GM19035 (cell line): ENCODE results near the gene IKBKE.
A peak's percentile ranks its signal among the peaks of the same experiment; 100 is the strongest.

Source experiments
- ATAC-seq: cut with Tn5 transposase; IDR thresholded peaks from one replicate; pipeline ENCODE4 v1.9.1; 2021; ENCODE audit not compliant: unreplicated experiment

The IKBKE gene

DNA sequence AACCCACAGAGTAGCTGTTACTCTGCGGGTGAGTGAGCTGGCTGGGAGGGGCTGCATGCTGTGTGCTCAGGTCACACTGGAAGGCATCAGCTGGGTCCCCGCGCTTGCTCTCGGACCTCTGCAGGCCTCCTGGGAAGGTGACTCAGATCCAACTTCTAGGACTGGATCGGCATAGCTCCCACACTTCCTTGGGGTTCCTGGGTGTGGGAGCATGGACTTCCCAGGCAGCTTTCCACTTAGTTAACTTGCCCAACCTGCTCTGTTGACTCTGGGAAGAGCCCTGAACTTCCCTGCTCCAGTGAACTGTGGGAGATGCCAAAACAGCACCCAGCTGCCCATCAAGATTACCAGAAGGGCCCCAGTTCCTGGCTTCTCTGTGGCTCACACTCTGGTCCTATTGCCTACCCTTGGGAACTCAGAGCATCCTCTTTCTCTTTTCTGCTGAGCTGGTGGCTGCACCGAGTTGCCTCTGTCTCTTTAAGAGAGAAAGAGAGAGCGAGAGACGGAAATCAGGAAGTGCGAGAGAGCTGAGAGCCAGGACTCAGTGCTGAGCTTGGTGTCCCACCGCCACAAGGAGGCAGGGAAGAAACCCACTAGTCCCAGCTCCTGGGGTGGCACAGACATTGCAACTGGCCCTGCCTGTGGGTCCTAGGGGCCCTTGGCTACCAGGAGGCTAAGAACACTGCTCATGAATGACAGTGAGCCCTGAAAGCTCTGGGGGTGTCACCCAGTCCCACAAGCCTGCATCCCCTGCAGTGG is at the start of gene IKBKE:
Gene IKBKE (plus strand): TSS at position 544 of the 759 bp plus-strand sequence. CDS start 2,752 bp downstream, outside the sequence.
- ATAC-seq: peak; percentile 75

DNA sequence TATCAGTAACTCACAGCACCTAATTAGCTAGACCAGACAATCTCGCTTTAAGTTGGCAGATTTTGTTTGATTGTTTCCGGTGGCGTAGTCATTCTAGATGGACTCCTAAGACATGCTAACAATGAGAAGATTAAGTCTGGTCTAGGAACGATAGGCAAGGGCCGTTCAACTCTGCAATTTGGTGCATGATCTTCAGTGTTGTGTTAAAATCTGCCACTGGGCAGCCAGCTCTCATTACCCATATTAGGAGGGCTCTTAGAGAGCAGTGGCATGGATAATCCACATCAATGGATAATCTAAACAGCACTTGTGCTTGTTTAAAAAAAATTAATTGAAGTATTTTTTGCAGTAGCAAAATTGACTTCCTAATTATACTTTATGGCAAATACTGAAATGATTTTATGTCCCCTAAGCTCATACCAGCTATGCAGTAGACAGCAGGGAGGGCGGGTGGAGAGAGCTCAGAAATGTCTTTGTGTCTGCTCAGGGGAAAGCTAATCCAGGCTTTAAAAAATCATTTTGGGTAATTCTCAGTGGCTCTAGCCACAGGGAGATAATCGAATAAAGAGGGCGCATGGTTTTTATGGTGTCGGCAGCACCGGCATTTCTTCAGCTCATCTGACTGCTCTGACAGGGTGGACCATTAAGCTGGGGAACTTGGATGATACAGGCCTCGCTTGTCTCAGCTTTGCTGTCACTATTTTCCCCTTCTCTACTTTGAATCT is 48.5 kb upstream of the IKBKE start:
- ATAC-seq: no peak

GRCh38 chr1:206422525-206422924 is 47.8 kb upstream of the IKBKE start:
- no peak for ATAC-seq

GRCh38 chr1:206427291-206427690 is 43.0 kb upstream of the IKBKE start:
- no peak for ATAC-seq

DNA sequence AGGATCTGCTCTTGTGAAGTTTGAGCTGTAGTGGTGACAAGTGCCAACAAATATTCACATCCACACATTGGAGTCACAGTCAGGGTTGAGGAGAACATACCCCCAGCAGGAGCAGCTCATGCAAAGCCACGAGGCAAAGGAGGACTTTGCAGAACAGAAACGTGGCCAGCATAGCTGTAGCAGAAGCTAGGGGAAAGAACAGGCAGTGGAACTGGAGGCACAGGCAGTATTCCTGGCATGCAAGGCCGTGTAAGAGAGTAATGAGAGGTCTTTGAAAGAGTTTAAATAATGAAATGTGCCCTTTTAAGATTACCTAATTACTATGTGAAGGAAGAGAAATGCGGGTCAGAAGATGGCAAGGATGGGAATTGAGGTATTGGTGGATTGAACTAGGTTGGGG is 40.9 kb upstream of the IKBKE start:
- ATAC-seq: no peak

DNA sequence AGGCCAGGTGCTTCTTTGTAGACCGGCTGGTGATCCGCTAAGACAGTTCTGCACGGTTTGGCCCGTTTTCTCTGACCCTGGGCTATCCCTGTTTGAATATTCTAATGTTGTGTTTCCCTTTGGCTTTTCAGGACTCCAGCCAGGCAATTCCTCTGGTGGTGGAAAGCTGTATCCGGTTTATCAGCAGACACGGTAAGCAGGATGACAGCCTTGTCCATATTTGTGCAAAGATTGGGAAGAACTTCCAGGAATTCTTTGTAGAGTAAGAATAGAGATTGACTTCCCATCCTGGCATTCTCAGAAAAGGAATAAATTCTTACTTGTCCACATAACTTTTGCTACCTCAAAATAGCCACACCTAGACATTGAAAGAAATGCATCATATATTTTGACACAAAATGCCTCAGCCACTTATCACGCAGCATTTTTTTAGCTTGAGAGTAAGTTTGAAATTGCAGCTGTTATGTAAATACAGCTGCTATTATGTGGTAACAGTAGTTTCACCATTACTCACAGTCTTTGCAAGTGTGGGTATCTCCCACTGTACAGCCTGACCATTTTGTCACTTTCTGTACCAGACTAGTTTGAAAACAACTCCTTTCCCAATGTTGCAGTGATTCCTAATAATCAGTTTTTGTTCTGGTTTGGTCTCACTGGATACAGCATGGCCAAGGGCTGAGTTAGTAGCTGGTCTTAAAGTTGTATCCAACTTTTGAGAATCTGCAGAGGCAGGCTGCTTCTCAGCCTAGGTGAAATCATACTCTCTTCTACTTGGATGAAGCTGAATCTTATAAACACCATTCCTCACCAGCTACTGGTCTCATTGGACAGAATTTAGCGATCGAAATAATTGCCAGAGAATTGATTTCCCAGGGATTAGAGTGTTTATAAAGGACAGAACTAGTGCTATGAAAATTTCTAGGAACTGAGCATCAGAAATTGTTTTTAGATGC is 40.0 kb upstream of the IKBKE start:
- ATAC-seq: peak; percentile 97

DNA sequence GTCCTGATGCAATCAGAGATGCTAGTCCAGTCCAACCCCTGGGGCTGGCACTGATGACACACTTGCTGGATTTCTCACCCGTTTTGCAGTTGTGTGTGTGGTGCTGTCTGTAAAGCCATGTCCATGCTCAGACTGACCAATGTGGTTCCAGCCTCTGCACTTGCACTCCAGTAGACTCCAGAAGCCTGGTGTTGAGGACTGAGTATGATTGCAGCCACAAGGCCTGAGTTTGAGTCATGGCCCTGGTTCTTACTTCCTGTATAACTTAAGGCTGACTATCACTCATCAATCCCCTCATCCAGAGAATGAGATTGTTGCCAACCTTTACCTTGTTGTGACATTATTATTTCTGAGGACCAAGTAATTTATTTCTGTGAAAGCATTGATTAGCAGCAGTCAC is 34.8 kb upstream of the IKBKE start:
- no peak for ATAC-seq

- no peak for ATAC-seq
These were observed 31.7 kb upstream of the IKBKE start for GRCh38 chr1:206438554-206438953.

DNA sequence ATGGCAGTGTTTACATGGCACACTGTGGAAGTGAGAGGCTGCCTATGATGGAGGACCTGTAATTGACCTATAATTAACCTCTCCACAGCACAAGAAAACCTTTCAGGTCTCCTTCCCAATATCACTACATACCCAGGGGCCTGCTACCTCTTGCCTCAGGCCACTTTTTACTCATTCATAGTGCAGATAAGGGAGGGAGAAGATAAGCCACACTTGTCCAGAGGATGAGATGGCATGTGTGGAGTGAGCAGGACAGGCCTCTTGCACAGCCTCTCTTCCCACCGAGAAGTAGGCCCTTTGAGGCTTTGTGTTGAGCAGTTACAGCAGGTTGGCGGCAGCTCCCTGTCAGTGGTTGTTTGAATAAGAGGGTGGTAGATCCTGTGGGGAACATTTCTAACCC is 31.1 kb upstream of the IKBKE start:
- ATAC-seq: no peak

DNA sequence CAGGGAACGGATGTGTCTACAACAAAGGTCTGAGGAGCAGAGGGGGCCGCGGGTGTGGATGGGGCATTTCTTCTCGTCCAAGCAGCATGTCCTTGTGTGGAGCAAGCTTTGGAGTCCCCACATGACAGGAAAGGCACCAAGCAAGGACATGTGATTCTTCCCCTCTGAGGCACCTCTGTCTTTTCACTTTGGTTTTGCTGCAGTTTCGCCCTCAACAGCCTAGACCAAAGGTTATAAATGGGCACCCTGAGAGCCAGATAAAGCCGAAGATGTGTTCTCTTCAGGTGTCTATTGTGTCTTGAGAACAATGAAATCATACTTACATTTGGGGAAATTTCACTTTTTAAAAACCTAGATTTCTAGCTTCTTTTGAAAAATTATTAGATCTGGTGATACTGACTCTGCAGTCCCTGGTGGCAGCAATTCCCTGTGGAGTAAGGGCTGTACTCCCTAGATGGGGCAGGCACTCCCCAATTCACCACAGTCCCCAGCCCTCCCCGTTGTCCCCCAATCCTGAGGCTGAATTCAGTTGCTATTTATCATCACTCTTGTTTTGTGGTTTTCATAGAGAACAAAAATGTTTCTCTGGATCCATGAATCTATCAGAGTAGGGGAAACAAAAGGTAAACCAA is 28.8 kb upstream of the IKBKE start:
- no peak for ATAC-seq

DNA sequence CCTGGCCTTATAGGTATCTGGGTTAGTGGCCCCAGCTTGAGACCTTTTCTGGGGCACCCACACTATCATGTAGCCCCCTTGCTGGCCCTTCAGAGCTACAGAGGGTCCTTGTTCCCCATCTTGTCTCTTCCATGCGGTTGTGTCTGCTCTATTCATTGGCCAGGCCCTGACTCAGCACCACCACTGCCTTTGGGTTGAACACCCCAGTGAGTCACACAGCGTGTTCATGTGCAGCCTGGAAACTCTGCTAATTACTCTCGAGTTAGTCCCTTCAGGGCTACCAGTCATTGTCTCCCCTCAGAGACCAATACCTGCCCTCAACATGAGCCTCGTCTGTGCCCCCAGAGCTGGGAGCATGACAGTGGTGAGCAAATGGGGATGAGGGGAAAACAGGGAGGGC is 28.2 kb upstream of the IKBKE start:
- ATAC-seq: no peak

DNA sequence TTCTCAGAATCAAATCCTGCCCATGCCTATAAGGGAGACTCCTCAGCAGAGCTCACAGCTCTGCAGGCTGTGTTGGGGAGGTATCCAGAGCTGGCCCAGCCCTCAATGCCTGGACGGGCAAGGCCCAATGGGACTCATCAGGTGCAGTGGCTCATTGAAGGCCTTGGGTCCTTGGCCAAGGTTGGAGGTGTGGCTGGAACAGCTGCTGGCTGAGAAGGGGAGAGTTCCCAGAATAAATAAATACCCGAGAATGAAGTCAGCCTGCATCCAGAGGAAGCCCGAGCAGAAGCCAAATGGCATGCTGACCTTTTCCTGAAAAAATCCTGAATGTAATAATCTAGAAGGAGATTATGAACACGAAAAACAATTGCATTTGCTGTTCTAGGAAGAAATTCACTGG is 25.2 kb upstream of the IKBKE start:
- no peak for ATAC-seq

GRCh38 chr1:206445911-206446356 is 24.3 kb upstream of the IKBKE start:
- no peak for ATAC-seq

GRCh38 chr1:206446688-206447421 is 23.4 kb upstream of the IKBKE start:
- no peak for ATAC-seq

GRCh38 chr1:206447422-206447765 is 22.9 kb upstream of the IKBKE start:
- no peak for ATAC-seq

GRCh38 chr1:206447792-206448191 is 22.5 kb upstream of the IKBKE start:
- no peak for ATAC-seq

DNA sequence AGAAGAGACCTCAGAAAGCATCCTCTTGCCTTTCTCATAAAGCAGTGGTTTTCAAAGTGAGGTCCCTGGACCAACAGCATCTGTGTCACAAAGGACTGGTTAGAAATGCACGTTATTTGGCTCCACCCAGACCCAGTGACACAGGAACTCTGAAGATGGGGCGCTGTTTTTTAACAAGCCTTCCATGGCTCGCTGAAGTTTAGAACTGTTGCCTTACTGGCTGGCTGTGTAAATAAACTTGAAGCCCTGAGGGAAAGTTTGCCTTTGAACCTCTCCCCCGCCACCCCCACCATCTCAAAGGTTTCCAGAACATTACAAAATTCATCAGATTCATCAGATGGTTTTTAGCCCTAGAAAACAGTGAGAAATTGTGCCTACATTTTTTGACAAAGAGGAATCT is 21.8 kb upstream of the IKBKE start:
- ATAC-seq: no peak

DNA sequence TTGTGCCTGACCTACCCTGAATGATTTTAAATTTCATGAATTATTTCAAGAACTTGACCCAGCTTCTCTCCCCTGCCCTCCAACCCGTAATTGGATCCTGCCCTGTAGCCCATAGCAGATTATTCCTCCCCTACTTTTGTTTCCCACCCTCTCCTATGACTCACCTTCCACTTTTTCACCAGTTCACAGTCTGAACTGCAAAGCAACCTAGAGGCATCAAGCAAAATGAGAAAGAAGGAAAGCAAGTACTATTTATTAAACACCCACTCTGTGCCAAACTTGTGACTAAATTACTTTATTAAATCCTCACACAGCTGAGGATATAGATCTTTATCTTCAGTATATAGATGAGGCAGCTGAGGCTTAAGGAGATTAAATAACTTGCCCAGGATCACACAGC is 20.7 kb upstream of the IKBKE start:
- ATAC-seq: no peak

DNA sequence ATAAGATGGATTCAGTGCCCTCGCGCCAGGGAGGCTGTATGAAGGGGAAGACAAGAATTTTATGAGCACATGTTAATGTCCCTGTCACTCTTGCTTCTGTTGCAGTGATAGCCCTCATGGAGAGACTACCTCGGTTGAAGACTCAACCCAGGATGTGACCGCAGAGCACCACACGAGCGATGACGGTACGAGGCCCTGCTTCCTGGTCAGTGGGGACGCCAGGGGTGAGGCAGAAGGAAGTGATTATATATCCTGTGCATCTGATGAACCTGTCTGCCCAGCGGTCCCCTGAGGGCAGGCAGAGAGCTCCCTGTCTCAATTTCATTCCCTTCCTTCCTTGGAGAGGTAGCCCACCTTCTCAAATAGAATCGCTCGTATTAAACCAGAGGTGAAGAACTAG is 20.0 kb upstream of the IKBKE start:
- ATAC-seq: no peak

- no peak for ATAC-seq
These were observed 19.1 kb upstream of the IKBKE start for GRCh38 chr1:206451134-206451686.
